GM03348 (cell line): ENCODE measurements around the gene MYOT.
"Not testable (repeated sequence)": the region's sequence is repeated elsewhere in the genome, so short reads cannot be mapped to it uniquely, and the experiment has no call there.

Experiments
- DNase-seq: peaks from one replicate; pipeline ENCODE4 v3.0.0; 2012; ENCODE audit warnings: low spot score

The MYOT gene

DNA sequence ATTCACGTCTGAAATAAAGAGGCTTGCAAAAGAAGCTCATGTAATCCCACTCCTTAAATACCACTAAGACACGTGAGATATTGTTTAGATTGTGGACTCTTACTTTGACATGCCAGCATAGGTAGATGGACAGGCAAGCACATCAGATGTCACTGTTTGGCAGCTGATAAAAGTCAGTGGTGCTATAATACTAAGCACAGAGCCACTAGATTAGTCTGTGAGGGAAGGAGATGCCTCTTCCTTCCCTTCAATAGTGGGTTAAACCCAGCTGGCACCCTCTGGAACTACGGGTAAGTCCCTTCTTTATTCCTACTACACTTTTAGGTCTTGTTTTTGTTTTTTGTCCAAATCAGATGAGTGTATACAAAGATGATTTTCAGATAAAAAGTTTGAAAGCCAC lies at the start of gene MYOT:
Gene MYOT (plus strand): TSS at position 197 of the 400 bp plus-strand sequence. CDS start 2,792 bp downstream, outside the sequence.
- no peak for DNase-seq

DNA sequence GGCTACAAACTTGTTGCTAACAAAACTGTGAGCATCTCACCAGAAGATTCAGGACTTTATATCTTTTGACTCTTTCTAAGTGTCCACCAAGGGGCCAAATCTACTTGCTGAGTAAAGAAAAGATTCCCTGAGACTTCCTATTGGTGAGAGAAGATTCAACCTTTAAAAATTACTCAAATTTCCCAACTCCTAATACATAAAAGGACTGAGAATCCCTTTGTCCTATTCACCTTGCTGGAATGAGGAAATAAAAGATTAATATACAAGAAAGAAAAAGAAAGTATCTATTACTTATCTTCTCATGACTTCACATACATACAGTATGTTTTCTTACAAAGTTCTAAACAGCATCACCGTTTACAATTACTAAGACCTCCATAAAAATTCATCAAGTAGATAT lies 47.9 kb upstream of the MYOT start:
- DNase-seq = no peak

DNA sequence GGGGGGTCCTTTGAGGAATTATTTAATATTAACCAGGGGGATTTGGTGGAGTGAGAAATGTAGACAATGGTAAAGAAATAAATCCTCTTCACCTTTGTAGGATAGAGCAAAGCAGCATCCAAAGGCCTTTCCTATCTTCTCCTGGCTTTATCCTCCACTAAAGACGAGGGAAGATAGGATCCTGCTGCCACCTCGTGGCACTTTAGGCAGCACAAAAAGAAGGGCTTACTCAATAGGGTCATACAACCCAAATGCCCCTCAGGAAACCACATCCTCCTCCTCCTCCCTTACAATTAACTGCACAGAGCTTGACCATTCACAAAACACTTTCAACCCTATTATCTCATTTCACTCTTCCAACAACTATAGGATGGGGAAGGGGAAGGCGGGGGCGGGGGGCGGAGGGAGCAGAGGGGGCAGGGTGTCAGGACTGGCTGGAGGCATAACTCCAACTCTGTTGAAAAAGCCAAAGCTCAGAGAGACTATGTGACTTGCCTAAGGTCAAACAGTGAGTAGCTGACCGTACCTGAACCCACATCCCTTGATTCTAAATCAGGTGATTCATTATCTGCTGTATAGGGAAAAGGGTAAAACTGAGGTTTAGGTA lies 45.4 kb upstream of the MYOT start:
- peak; percentile 58 for DNase-seq

- DNase-seq = no peak
These were observed 44.7 kb upstream of the MYOT start for GRCh38 chr5:137822984-137823383.

DNA sequence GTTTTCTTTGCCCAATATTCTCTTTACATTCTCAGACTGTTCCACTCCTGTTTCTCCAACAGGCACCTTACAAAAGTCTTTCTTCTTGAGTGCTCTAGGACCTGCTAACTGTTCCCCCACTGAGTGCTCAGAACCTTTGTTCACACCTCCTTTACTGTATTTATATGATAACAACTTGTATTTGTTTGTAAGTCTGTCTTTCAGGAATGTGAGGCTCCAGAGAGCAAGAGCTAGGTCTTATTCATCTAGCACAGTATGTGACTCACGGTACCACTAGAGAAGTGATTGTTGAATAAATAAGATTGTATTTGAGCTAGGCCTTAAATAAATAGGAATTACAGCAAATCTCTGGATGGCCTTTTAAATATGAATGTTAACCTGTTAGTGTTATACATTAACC lies 42.5 kb upstream of the MYOT start:
- DNase-seq = no peak

GRCh38 chr5:137826067-137826466 lies 41.6 kb upstream of the MYOT start:
- DNase-seq = no peak

- no peak for DNase-seq
These were observed 39.5 kb upstream of the MYOT start for GRCh38 chr5:137828180-137828579.

- no peak for DNase-seq
These were observed 39.0 kb upstream of the MYOT start for GRCh38 chr5:137828664-137829063.

DNA sequence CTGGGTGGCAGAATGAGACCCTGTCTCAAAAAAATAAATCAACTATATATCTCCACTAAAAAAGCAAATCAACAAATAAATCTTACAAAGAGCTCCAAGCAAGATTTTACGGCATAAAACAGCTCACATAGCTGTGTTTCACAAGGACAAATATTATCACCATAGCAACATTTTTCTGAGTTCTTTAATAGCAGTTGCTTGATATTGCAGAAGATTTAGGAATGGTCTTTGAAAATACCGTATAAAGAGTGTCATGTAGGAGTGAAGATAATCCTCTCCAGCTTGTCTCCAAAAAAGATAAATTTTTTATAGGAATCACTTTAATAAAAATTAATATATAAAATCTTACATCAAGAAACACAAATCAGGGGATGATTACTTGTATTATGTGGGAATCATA lies 36.6 kb upstream of the MYOT start:
- DNase-seq = no peak

- no peak for DNase-seq
These were observed 36.1 kb upstream of the MYOT start for GRCh38 chr5:137831526-137831925.

GRCh38 chr5:137832416-137832815 lies 35.2 kb upstream of the MYOT start:
- DNase-seq = no peak

GRCh38 chr5:137833463-137833862 lies 34.2 kb upstream of the MYOT start:
- peak; percentile 33 for DNase-seq

DNA sequence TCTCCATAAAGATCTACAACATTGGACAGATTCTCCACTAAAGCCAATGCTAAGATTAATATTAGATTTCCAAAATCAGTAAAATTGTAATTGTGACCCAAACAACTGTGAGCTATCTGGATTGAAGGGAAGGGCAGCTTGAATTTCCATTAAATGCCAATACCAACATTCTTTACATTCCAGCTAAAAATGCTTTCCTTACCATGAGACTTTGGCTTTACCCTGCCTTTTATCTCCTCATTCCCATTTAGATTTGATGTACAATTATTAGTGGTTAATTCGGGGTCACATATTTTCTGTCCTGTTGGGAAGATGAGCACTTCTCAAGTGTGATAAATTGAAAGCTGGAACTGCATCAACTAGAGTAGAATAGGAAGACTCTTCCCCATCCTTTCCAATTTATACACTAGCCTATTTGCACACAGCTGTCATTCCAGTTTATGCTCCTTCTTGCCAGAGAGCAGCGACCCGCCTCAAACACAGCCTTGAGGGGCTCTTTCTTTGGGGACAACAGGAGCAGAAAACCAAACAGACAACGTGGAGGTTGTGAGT lies 33.1 kb upstream of the MYOT start:
- DNase-seq = no peak

DNA sequence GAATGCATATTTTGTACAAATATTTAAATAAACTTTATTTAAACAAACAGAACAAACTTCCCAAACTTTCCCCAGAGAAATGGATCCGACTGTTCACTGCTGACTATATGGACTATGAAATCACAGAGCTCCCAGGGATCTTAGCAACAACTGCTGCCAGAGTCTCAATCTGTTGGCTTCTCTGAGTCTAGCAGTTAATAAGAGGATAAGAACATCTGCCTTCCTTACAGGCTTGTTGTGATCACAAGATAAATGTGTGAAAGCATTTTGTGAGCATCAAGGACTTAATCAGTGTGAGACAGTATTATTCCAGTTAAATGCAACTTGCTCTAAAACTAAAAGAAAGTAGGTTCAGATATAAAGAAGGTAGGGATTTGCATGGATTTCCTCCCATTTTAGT lies 31.4 kb upstream of the MYOT start:
- DNase-seq = no peak

DNA sequence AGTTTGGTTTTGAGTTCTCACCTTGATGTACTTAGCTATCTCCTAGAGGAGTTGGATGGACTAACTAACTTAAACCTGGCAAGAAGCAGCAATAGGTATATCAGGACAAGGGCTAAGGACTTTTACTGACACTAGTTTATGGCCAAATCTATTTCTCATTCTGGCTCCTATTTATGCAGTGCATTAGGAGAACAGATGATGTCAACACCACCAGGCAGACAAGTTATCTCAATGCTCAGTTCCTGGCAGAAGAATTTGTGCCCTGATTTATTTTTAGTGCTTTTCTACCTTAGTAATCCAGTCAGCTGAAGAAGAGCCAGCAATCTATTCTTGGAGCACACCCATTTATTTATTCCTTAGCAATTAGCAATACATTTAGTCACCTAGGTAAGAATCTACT lies 30.7 kb upstream of the MYOT start:
- DNase-seq = no peak

GRCh38 chr5:137837491-137838394 lies 29.9 kb upstream of the MYOT start:
- DNase-seq = no peak

DNA sequence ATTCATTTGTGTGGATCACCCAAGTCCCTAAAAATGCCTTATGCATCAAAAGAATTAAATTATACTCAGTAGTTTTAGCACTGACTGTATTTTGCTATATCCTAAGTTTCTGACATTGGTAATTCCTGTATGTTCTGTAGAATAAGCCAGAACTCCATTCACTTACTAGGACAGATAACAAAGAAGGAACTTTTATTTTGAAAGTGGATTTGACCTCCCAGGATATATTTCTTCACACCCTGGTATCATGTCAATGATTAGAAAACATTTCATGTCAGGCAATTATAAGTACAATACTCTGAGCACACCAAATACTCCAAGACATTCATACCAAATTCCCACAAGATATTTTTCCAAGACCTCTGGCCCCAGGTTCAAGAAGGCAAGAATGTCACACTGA lies 28.7 kb upstream of the MYOT start:
- no peak for DNase-seq

- no peak for DNase-seq
These were observed 25.4 kb upstream of the MYOT start for GRCh38 chr5:137842296-137842695.

- no peak for DNase-seq
These were observed 23.9 kb upstream of the MYOT start for GRCh38 chr5:137843676-137844299.

DNA sequence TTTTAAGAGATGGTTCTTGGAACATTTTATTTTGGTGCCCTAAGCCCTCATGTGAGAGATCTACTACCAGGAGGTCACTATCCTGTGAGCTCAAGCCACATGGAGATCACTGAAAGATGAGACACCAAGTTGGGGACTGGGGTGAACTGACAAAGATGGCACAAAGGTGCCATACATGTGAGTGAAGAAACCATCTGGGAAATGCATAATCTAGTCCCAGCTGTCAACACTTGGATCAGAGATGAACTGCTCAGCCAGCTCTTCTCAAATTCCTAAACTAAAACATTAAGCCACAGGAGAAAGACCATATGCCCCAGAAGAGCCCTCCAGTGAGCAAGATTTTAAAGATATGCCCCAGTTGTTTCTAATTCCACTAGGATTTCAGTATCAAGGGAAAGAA lies 22.2 kb upstream of the MYOT start:
- no peak for DNase-seq

DNA sequence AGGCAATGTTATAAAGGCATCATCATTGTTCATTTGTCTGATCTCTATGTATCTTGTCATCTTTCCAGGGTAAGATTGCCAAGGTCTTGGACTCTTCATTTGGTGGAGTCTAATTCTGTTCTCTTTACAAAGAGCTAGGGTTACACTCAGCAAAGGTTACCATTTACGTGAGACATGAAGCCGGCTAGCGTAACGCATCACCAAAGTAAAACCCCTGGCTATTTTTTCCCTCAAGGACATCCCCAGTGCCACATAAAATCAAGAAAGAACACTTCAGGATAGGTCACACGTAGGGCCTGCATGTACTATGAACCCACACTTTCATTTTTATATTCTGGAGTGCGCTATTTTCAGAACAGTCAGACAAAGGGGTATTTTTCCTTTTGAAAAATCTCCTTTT lies 20.0 kb upstream of the MYOT start:
- no peak for DNase-seq

DNA sequence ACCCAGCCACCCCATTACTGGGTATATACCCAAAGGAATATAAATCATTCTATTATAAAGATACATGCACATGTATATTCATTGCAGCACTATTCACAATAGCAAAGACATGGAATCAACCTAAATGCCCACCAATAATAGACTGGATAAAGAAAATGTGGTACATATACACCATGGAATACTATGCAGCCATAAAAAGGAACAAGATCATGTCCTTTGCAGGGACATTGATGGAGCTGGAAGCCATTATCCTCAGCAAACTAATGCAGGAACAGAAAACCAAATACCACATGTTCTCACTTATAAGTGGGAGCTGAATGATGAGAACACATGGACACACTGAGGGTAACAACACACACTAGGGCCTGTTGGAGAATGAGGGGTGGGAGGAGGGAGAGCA lies 14.5 kb upstream of the MYOT start:
- not testable (repeated sequence) for DNase-seq

- DNase-seq = no peak
These were observed 11.5 kb upstream of the MYOT start for GRCh38 chr5:137856201-137856600.
